Measurements from ENCODE around the gene GORASP1.
"Not testable (repeated sequence)": the region's sequence is repeated elsewhere in the genome, so short reads cannot be mapped to it uniquely, and the experiment has no call there.

The GORASP1 gene

GRCh38 chr3:39061228-39061627 is 46.2 kb downstream of the GORASP1 start:
- DNase-seq = not testable (repeated sequence)

DNA sequence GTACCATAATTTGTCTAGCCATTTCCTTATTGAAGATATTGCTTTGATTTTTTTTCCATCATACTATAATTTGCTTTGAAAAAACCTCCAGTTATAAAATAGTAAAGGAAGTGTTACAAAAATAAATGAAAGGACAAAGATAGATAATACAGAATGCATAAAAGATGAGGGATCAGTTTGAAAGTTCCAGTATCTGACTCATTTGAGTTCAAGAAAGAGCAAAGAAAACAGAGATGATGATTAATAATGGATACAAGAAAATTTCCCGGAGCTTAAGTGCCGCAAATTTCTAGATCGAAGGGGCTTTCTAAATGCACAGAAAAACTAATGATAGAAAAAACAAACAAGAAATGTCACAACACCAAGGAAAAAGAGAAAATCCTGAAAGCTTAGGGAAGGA is 51.3 kb downstream of the GORASP1 start:
- DNase-seq = no peak

DNA sequence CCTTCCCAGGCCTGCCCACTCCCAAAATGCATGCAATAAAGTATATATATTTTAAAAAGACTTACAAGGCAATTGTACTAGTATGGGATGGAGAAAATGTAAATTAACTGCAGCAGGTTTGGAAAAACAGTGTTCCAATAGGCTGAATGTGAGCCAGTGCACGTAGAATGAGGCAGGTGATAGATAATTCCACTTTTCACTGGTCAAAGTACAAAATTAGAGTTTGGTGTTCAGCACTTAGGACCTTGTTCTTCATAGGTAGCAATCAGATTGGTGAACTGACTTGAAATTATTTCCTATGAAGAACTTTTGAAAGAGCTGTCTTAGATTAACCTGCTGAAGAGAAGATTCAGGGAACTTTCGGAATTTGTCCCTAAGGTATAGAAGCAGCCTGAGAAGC is 53.7 kb downstream of the GORASP1 start:
- no peak for DNase-seq

DNA sequence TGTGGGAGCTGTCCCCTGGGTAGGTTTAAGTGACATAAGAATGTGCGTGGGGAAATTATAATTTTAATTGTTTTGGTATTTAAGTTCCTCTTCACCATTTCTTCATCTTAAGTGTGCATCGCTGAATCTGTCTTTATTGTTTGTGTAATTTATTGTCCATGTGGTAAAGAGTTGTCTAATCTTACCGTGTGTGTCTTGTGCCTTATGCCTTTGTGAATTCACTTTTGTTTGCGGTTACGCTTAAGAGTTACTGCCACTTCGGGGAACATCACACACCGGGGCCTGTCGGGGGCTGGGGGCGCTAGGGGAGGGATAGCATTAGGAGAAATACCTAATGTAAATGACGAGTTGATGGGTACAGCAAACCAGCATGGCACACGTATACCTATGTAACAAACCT is 54.8 kb downstream of the GORASP1 start:
- DNase-seq = no peak

DNA sequence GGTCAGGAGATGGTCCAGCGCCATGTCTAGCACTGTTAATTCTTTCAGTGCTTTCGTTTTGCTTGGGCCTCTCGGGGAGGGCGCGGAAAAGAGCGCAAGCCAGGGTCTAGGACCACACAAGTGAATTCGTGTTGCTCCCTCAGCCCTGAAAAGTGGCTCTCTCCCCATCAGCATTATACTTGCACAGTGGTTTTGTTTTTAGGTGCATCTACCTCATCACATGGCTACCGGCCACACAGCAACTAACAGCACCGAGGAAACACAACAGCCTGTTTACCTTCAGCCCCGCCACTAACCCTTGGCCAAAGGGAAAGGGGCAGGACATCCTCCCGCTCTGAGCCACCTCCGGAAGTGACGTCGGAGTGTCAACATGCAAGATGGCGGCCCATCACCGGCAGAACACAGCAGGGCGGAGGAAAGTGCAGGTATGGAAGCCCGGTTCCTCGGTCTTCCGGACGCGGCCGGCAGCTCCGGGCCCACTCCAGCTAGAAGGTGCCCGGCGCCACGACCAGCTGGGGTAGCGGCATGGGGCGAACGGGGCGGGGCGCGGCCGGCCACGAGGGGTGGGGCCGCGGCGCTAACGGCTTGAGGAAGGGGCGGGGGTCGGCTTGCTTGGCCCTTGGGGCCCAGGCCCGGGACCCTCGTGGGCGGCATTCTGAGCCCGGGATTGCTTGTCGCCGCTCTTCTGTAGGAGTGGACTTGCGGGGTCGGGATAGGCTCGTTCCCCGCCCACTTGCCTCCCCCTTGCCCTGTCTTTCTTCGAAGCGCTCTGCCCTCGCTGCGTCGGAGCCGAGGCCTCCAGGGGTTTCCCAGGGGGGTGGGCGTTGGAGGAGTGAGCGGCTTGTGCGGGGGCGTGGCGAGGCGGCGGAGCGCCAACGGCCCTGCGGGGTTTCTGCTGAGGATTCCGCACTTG is 55.5 kb downstream of the GORASP1 start, which contains the start of the genes SCN11A and WDR48:
Gene SCN11A (minus strand): TSS at position 296 of the 913 bp plus-strand sequence. CDS start 101,582 bp downstream, outside the sequence.
Gene WDR48 (plus strand): TSS at position 368 of the 913 bp plus-strand sequence. CDS start 10 bp downstream, at position 378.
- DNase-seq = peak; percentile 58

- DNase-seq = no peak
These were observed 57.4 kb downstream of the GORASP1 start for GRCh38 chr3:39050029-39050428.

Measured in NCI-H2081 treated with DMSO at 0.1 percent for 48 hours (cell line).